WTC11 (cell line): ENCODE data around the gene NOTCH2NLA.
"Not testable (repeated sequence)": the region's sequence is repeated elsewhere in the genome, so short reads cannot be mapped to it uniquely, and the experiment has no call there.

Source experiments
- CTCF ChIP-seq: fragments of 200-600 bp; IDR thresholded peaks from 2 replicates; pipeline ENCODE4 v1.8.0; 2022; ENCODE audit warnings: antibody characterized with exemption
- E2F1 ChIP-seq: sonication (generic); formaldehyde crosslinking; IDR thresholded peaks from 2 replicates; pipeline ENCODE4 v1.8.0; 2022; ENCODE audit warnings: mild to moderate bottlenecking, missing genetic modification reagents
- ZBTB21 ChIP-seq: sonication (generic); formaldehyde crosslinking; IDR thresholded peaks from 2 replicates; pipeline ENCODE4 v1.8.1; 2023; ENCODE audit warnings: mild to moderate bottlenecking, missing genetic modification reagents, borderline replicate concordance

- not testable (repeated sequence) for TF ChIP-seq E2F1; CTCF; ZBTB21 (CRISPR knock-in tag)
These were observed 608 bp downstream of the NOTCH2NLA start for GRCh38 chr1:146228144-146228682.
